ENCODE results near the gene PLEKHG1.

PLEKHG1 gene

GRCh38 chr6:150590446-150590845 lies 9.2 kb upstream of the PLEKHG1 start:
- DNase-seq: no peak

DNA sequence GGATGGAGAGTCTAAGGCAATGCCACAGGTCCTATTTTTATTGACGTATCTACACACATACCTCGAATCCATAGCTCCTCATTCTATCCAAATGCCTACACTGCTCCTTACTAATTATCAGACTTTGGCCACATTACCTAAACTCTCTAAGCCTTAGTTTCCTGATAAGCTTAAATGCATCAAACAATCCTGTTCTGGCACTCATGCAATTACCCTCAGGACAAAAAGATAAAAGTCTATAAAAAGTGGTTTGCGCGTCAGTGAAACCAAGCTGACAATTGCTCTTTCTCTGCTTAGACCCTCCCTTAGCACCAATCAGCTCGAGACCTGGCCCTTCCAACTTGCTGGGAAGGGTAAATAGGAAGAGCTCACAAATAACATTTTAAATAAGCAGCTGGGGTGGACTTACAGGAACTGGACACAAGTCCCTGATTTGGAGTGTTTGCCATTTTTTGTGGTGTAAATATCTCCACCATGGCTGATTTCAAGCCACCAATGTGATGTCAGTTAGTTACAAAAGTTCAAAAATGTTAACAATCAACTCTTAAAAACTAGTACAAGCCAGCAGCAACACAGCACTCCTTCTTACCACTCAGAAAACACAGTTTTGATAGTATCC lies 7.2 kb upstream of the PLEKHG1 start:
- DNase-seq: no peak

GRCh38 chr6:150593119-150593518 lies 6.6 kb upstream of the PLEKHG1 start:
- DNase-seq: no peak

DNA sequence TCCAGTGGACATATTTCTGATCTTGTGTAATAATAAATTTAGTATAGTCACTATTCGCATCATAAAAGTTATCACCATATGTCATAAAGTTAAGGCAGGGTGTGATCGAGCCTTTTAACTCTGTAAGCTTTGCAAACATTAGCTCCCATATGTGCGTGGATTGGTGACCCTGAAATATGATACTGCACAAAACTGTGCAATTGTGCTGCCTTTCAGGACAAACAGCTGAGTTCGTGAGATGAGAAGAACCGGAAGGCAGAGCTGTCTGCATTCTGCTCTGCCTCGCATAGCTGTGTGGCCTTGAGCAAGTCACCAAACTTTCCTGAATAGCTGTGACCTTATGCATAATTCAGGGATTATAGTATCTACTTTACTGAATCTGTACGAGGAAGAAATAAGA lies 3.2 kb upstream of the PLEKHG1 start:
- DNase-seq: no peak

DNA sequence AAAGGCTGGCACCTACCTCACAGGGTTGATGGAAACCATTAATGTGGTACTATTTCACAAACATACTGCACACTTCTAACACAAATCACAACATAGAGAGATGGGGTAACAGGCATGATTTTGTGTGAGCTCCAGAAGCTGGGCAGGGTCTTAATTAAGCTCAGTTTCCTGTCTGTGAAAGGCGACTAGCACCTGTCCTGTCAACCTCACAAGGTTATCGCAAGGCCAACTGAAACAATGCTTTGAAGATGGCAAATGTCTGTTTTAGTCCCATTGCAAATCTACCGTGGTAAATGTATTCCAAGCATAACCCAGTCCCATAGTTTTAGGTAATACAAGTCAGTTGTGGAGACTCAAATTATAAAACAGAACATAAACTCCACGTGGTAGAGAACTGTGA lies 1.3 kb upstream of the PLEKHG1 start:
- DNase-seq: no peak

GRCh38 chr6:150598858-150599198 lies 857 bp upstream of the PLEKHG1 start:
- no peak for DNase-seq

GRCh38 chr6:150600010-150600300 lies 270 bp downstream of the PLEKHG1 start:
- no peak for DNase-seq

DNA sequence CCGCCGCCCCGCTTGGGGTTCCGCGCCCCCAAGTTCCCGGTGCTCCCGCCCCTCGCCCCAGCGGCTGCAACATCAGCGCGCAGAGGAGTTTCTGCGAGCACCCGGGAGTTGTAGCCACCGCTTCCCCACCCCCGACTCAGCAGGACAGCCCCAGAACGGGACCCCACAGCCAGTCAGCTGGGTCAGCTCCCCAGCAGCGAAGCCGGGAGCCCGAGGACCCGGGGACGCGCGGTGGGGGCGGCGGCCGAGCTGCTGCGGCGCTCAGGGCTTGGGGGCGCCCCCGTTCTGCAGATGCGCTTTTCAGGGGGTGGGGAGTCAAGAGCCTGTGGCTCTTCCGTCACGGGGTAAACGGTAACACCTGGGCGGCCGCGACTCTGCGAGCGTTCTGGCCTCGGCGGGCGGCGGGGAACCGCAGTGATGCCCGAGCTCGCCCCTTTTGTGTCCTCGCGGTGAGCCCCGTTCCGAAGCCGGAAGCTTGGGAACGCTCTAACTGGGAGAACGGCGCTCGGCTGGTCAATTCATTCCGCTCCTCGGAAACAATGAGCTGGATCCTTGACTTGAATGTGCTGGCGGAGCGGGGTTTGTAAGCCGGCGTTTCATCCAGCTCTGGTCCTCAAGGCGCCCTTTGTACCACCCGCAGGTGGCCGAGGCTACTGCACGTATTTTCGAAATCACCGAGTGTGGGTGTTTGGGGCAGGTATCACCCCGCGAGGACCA lies 774 bp downstream of the PLEKHG1 start:
- DNase-seq: peak; percentile 22

DNA sequence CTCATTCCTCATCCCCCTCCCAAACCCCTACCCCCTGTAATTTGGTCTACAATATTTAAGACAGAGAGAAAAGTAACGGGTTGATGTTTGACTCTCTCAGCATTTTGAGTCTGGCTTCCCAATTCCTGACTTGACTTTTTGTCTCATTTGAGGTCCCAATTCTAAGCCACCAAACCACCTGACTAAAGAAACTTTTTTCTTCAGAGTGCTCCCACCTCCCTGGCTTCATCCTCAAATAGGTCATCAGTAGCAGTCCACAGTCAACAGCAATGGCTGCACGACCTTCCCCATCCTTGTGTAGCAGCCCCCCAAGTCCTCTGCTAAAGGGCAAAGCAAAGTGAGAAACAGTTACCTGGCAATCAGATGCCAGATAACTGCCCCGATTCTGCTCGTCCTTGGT lies 1.8 kb downstream of the PLEKHG1 start:
- DNase-seq: no peak

DNA sequence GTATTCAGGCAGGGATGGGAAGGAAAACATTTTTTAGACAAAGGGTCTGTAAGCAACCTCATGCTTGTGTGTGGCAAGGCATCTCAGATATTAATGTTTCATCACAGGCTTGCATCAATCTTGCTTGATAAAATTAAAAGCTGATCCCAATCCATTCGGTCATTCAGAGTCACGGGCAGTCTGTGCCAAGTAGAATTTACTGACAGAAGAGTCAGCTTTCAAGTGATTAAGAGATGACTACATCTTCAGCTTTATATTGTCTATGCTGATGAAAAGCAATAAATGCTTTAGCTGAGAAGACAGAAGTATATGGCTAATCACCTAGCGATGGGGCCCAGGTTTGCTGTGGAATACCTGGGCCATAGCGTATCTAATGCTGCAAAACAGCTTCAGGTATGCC lies 3.5 kb downstream of the PLEKHG1 start:
- no peak for DNase-seq

DNA sequence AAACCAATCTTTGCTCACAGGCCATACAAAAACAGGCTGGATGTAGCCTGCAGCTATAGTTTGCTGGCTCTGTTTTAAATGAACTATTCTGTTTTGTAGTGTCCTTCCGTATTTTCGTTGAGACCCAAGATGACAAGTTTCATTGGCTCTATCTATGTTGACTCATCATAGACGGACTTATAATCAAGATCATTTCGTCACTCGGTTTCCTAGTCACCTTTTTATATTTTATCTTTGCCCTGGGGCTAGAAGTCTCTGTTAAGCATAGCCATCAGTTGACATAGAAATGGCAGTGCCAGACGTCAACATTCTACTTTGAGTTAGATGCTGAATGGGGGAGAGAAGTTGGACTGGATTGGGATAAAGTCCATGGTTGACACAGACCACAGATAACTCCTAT lies 4.8 kb downstream of the PLEKHG1 start:
- DNase-seq: no peak

GRCh38 chr6:150605333-150605732 lies 5.6 kb downstream of the PLEKHG1 start:
- no peak for DNase-seq

- no peak for DNase-seq
These were observed 6.5 kb downstream of the PLEKHG1 start for GRCh38 chr6:150606168-150606591.

DNA sequence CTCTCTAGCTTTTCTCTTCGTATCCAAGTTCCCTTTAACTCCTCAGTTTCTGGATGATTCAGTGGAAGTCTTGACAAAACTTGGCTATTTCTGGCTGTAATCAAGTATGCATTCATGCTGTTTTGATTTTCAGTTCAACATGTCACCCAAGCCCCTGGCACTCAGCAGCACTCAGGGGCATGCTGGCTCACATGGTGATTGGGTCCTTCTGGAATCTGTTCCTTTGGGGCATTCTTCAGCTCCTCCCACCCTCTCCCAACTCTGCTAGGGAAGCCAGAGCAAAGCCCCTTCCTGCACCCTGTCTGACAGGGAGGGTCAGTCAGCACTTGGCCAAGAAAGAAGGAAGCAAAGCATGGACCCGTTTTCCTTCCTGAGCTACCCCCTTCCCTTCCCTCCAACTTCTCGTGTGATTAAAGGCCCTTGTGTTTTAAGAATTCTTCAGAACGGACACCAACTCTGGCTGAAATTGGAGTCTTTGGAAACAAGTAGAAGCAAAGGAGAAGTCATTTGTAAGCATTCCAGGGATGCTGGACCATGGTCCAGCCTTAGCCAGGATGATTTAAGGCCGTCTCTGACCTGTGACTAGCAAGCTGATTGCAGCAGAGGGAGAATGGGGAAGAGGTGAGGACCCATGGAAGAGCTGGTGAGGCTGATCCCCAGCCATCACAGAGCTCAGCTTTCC lies 7.1 kb downstream of the PLEKHG1 start:
- DNase-seq: no peak

DNA sequence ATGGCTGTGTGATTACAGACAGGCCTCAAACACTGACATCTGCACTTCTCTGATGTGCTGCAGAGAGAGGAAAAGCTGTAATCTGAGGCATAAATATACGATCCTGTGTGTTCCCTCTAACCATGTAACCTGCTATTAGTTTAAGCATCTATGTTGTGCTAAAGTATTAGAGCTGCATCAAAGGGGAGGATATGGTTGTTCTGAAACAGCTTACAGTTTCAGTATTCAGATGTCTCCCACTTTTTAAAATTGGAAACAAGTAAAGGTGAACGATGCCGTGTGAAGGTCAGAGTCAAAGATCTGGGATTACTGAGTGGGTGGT lies 7.6 kb downstream of the PLEKHG1 start:
- DNase-seq: no peak

DNA sequence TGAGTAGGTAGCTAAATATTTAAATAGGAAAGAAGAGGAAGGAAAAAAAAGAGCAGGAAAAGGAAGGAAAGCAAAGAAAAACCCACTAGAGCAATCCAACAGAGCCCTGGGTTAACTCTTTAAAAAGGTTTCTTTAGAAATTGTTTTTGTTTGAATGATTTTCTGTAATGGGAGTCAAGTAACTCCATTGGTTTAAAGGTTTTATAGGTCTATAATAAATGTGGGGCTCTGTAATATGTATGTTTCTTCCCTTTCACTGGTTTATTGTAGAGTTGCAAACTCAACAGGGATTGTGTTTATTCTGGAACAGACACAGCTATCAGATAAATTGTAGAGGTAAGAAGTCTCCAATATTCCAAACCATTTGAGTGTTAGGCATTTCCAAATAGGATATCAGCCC lies 10.9 kb downstream of the PLEKHG1 start:
- DNase-seq: no peak

DNA sequence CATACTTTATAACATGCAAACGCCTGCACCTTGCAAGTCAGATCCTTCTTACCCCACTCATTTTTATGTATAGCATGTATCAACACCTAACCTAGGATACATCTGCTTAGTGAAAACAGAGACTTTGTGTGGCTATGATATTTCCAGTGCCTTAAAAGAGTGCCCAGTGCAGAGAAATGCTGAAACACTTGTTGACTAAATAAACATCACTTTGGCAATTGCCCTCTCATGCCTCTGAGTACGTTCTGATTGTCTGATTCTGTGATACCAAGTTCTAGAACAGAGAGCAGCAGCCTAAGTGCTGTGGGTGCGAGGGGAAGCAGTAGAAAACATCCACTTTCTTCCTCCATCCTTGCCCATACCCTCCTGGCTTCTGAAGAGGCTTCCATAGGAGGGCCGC lies 13.6 kb downstream of the PLEKHG1 start:
- DNase-seq: no peak

DNA sequence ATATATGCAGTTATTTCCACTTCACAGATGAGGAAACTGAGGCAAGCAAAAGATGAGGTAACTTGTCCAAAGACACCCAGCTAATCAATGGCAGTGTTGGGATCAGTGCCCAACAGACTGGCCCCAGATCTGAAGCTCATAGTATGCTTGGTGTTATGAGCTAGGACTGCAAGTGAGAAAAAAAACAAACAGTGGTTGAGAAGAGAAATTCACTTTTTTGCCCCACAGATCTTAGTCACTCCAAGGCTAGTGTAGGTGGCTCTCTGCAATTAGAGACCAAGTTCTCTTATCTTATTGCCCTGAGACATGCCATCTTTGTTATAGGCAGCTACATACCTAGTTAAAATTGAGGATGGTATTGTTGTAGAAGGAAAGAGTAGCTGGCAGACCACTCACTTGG lies 16.3 kb downstream of the PLEKHG1 start:
- DNase-seq: no peak

DNA sequence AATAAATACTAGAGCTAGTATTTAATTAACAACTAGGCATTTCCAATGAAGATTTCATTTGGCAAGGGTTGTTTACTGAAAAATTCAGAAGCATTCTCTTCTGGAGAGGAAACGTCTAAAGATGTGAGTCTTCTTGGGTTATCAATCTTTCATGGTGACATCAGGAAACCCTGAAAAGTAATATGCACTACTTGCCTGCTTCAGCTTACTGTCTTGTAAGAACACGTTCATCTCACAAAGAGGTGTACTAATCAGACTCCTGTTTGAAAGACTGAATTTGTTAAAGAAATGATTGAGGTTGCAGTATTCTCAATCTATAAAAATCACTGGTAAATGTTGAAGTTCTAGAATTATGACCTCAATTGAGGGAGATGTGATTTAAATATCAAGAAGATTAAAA lies 16.9 kb downstream of the PLEKHG1 start:
- no peak for DNase-seq

- no peak for DNase-seq
These were observed 17.4 kb downstream of the PLEKHG1 start for GRCh38 chr6:150617062-150617461.

DNA sequence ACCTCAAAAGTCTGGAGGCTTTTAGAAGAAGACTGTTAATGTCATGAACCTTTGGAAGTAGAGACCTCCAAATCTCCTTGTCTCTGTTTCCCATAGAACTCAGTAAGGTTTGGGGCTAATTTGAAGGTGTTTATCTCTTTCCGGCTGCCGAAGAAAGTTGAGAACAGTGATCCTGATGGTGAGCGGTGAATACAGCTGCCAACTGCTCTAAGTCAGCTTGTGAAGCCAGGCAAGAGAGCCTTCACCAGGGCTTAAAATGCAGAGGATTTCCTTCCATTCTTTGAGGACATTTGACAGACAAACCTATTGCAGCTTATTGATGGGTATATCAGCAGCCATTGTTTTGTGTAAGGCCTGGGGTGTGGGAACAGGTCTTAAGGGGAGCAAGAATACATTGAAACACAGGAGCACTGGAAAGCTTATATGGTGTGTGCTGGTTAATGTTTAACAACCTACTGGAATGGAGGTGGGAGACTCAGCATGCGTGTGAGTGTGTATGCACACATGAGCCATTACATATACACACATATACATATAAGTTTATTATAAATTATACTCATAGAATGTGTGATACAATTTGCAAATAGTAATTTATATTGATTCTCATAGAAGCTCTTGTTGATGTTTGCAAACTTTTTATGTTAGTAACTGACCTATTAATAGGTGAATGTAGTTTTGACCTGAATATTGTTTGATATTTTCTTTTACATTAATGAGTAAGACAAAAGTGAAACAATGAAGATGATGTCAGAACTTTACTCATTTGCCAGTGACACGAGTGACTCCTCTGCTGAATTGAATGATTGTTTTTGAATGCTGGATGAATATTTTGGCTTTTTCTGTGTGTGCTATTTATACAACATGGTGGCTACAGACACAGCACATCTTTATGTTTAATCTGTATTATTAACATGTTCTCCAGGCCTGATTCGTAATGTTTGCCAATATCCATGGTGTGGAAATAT lies 18.1 kb downstream of the PLEKHG1 start:
- no peak for DNase-seq

- no peak for DNase-seq
These were observed 19.6 kb downstream of the PLEKHG1 start for GRCh38 chr6:150619275-150619674.

DNA sequence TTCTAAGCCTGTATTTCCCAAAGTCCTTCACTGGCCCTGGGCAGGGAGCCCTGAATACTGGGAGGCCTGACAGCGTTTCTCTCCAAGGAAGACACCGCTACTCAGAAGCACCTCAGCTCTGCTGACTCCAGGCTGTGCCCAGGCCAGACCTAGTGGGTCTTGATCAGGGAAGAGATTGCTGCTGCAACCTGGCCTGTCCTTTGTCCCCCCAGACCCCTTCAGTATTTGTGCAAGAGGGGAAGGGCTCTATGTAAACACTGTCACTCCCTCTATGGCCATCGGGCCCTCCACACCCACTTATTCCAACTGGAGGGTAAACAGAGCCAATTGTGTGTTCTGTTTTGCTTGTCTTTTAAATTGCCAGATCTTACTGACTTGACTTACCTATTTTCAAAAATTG lies 20.6 kb downstream of the PLEKHG1 start:
- no peak for DNase-seq

DNA sequence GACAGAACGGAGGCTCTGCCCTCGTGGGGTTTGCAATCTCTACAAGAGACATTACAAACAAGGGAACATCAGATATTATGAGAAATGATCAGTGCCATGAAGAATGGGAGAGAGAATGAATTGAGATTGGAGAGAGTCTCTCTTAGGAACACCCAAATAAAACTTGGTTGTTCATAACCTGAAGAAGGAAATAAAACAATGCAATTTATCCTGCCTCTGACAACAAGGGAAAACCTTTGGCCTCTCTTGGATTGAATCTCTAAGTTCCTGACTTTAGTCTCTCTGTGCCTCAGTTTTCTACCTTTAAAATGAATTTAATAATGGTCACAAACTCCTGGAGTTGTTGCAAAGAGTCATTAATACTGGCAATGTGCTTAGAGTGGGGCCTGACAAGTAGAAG lies 21.1 kb downstream of the PLEKHG1 start:
- no peak for DNase-seq
